ENCODE data around the gene GALR2.

- TF ChIP-seq CTCF (conservative IDR thresholded peaks at IDR 0.05; ENCODE audit: low read length), result no peak
- TF ChIP-seq EZH2phosphoT487 (IDR thresholded peaks at IDR 0.05; ENCODE audit: borderline replicate concordance, low read depth, low read length), result no peak
Measured at GRCh38 chr17:76049239-76049638, 25.3 kb upstream of the GALR2 start.
